Gastrocnemius medialis (tissue), 4 donors: ENCODE results near the gene B4GALT5. TPM values are rescaled to one million over a fixed set of nuclear protein-coding genes. Genes with fewer than 3 reads are reported as not detected.
"Not testable (repeated sequence)": the region's sequence is repeated elsewhere in the genome, so short reads cannot be mapped to it uniquely, and the experiment has no call there.

Experiments used
- ATAC-seq, 2 donors: fragments of 150-250 bp; one replicate each; pipeline ENCODE4 v1.9.1; 2016
- DNase-seq, 2 donors: peaks; one replicate each; pipeline ENCODE4 v3.0.0-alpha.2; 2019
- H3K27ac ChIP-seq, 4 donors: fragments of 200-600 bp; sonication (generic); 1 replicate in 1 of 4; 2 replicates in 3 of 4; pipeline ENCODE4 v1.5.1; 2016 to 2018; ENCODE audit warnings: mild to moderate bottlenecking in 2 of 4, moderate library complexity in 1 of 4
- H3K27me3 ChIP-seq, 3 donors: fragments of 200-600 bp; sonication (generic) in 2 of 3; 1 replicate in 1 of 3; 2 replicates in 2 of 3; pipeline versions ENCODE4 v1.5.1 to v1.6.0; 2016 to 2019; ENCODE audit warnings: mild to moderate bottlenecking in 1 of 3, moderate library complexity in 1 of 3
- H3K36me3 ChIP-seq, 2 donors: fragments of 200-600 bp; sonication (generic) in 1 of 2; one replicate each; pipeline ENCODE4 v1.5.1; 2017 to 2018
- H3K4me1 ChIP-seq, 2 donors: fragments of 200-600 bp; sonication (generic) in 1 of 2; one replicate each; pipeline ENCODE4 v1.5.1; 2016 to 2017; ENCODE audit warnings: mild to moderate bottlenecking in 2 of 2
- H3K4me3 ChIP-seq, 4 donors: fragments of 200-600 bp; sonication (generic) in 3 of 4; 1 replicate in 1 of 4; 2 replicates in 3 of 4; pipeline ENCODE4 v1.5.1; 2016 to 2019; ENCODE audit warnings: mild to moderate bottlenecking in 2 of 4
- H3K9me3 ChIP-seq, 3 donors: fragments of 200-600 bp; sonication (generic) in 2 of 3; 1 replicate in 1 of 3; 2 replicates in 2 of 3; pipeline ENCODE4 v1.5.1; 2016 to 2019
- POLR2A ChIP-seq, 2 donors: fragments of 450-650 bp; IDR thresholded peaks; one replicate each; pipeline ENCODE4 v1.6.1; 2017; ENCODE audit warnings: antibody characterized with exemption in 2 of 2, mild to moderate bottlenecking in 2 of 2, moderate library complexity in 2 of 2
- in situ Hi-C, 4 donors: fragments of 200-750 bp; cut with MboI; loops; one replicate each; pipeline versions ENCODE4 v1.15.0 to v1.8.0; 2017; ENCODE audit warnings: low sequenced_read_pairs in 4 of 4
- intact Hi-C: fragments of 100-400 bp; cut with DNase I; formaldehyde crosslinking; loops from one replicate; pipeline ENCODE4 v1.15.1; 2023; ENCODE audit warnings: low total_unique reads
- total RNA-seq, 4 donors: library from RNA; depleted of rRNA; stranded (reverse); fragments of >200 nt; gene quantifications; one replicate each; pipeline versions ENCODE4 v1.1.0 to v1.2.3, GENCODE V29; 2016
- TF ChIP-seq, protein P1 (sequence below), 5 experiments: fragments of 450-650 bp in 3 of 5; fragments of 200-600 bp in 2 of 5; sonication (generic) in 2 of 5; IDR thresholded peaks in 4 of 5; conservative IDR thresholded peaks in 1 of 5; 1 replicate in 4 of 5; 2 replicates in 1 of 5; pipeline ENCODE4 v1.5.1; 2016 to 2019; ENCODE audit warnings: antibody characterized with exemption in 5 of 5, mild to moderate bottlenecking in 3 of 5, moderate library complexity in 3 of 5

Gene B4GALT5
- total RNA-seq, 4 donors from 2014 or later: 27.6 to 75.2 (median 56.4) TPM

DNA sequence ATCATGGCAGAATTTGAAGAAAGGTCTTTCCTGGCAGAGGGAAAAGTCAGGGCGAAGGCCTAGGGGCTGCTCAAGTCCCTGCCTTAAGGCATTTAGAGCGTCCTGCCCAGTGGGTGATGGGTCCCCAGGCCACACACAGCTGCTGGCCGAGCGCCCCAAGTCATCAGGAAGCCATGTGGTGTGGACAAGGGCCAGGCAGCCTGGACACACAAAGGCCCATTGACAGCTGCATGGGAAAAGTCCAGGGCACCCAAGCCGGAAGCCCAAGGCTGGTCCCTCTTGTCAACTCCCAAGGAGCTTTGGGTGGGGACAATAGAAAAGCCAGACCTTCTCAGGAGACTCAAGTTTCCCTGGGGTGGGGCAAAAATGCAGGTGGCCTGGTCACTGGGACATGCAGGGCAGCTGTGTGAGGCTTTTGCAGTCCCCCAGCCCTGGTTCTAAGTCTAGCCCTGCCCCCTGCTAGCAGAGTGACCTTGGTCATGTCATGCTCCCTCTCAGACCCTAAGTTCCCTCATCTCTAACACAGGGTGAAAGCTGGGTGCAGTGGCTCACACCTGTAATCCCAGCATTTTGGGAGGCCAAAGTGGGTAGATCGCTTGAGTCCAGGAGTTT, 101.4 kb downstream of the B4GALT5 start:
- H3K9me3 ChIP-seq: no peaks in the 10 kb centered on the region
- ATAC-seq (peak; percentile 5 to 7), DNase-seq (peak; percentile 62 to 70)
- TF ChIP-seq POLR2A (IDR thresholded peaks at IDR 0.05): no peak
- TF ChIP-seq, protein P1, sequence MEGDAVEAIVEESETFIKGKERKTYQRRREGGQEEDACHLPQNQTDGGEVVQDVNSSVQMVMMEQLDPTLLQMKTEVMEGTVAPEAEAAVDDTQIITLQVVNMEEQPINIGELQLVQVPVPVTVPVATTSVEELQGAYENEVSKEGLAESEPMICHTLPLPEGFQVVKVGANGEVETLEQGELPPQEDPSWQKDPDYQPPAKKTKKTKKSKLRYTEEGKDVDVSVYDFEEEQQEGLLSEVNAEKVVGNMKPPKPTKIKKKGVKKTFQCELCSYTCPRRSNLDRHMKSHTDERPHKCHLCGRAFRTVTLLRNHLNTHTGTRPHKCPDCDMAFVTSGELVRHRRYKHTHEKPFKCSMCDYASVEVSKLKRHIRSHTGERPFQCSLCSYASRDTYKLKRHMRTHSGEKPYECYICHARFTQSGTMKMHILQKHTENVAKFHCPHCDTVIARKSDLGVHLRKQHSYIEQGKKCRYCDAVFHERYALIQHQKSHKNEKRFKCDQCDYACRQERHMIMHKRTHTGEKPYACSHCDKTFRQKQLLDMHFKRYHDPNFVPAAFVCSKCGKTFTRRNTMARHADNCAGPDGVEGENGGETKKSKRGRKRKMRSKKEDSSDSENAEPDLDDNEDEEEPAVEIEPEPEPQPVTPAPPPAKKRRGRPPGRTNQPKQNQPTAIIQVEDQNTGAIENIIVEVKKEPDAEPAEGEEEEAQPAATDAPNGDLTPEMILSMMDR (IDR thresholded peaks at IDR 0.05 in 4 of 5, conservative IDR thresholded peaks at IDR 0.05 in 1 of 5): no peak
- H3K27me3 ChIP-seq: no peaks in the 10 kb centered on the region
- H3K27ac ChIP-seq: peak overlapping the region; percentile 75 to 92 (median 86)
- in situ Hi-C loops: loop anchor here (5.0 to 10.0 kb wide), 3 partner anchors 230 to 235 kb away; no protein-coding TSS in a partner anchor
- H3K4me3 ChIP-seq: no peak overlapping the region
- no peaks in the 10 kb centered on the region for H3K36me3 ChIP-seq
- H3K4me1 ChIP-seq: peaks cover 10 to 14% of the 10 kb centered on the region in 2 donors
- intact Hi-C loops: loop anchor here (5.0 to 10.0 kb wide), 2 partner anchors 153 to 210 kb away; no protein-coding TSS in a partner anchor

DNA sequence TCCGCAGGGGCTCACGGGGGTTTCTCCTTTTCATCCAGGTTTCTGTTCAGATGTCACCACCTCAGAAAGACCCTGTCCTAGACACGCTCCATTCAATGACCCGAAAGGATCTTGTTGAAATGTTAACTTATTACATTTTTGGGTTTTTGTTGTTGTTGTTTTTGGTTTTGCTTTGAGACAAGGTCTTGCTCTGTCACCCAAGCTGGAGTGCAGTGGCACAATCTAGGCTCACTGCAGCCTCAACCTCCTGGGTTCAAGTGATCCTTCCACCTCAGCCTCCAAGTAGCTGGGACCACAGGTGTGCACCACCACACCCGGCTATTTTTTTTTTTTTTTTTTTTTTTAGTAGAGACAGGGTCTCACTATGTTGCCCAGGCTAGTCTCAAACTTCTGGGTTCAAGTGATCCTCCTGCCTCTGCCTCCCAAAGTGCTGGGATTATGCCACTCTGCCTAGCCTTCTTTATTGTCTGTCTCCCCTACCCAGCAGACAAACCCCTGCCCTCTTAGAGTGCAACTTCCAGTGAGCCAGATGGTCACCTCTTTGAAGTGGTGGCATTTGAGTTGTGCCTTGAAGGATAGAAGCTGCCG, 102.0 kb downstream of the B4GALT5 start:
- H3K4me1 ChIP-seq: peaks cover 10 to 14% of the 10 kb centered on the region in 2 donors
- not testable (repeated sequence) for H3K9me3 ChIP-seq, H3K27me3 ChIP-seq, DNase-seq, H3K36me3 ChIP-seq
- H3K4me3 ChIP-seq: peak overlapping the region in 3 of 4 donors; percentile 30 to 40 (median 37)
- peak overlapping the region; percentile 75 to 92 (median 86) for H3K27ac ChIP-seq
- in situ Hi-C loops: loop anchor here (5.0 to 10.0 kb wide), 3 partner anchors 231 to 236 kb away; no protein-coding TSS in a partner anchor
- peak in 1 of 2 donors; percentile 0 for ATAC-seq
- intact Hi-C loops: loop anchor here (1.0 to 10.0 kb wide), 5 partner anchors 153 to 317 kb away; no protein-coding TSS in a partner anchor

DNA sequence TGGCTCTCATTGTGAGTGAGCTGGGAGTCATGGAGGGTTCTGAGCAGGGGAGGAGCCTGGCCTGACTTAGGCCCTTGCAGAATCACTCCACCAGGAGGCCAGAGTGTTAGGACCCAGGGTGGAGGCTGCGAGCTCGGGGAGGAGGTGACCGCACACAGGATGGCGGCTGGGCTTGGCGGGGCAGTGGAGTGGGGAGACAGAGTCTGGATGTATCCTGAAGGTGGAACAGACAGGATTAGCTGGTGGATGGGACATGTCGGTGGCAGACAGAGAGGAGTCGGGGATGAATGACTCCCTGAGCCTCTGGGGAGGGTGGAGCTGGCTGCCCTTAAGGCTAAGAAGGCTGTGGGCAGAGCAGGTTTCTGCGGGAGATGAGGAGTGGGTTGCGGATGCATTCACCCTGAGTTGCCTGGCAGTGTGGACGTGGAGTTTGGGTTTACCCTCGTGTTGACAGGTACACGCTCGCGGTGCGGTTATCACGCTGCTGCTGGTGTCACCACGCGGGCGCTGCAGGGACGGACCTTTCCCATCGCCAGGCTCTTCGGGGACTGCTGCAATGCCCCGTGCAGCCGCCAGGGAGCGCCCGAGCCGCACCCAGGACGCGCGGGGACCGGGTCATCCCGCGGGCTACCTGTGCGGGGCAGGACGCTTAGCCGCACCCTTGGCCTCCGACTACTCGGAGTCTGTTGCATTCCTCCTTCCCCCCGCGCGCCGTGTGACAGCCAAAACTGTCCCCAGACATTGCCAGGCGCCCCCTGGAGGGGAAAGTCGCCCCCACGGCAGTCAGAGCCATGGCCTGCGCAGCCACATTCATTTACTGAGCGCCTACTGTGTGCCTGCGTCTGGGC, 102.8 kb downstream of the B4GALT5 start:
- Histone ChIP-seq H3K36me3 (no peaks in the 10 kb centered on the region), H3K9me3 (no peaks in the 10 kb centered on the region), H3K4me1 (peaks cover 10 to 14% of the 10 kb centered on the region in 2 donors), H3K27me3 (no peaks in the 10 kb centered on the region), H3K4me3 (peak overlapping the region in 3 of 4 donors; percentile 30 to 40 (median 37)), H3K27ac (peak overlapping the region; percentile 75 to 92 (median 86))
- in situ Hi-C loops: loop anchor here (5.0 to 10.0 kb wide), 3 partner anchors 231 to 236 kb away; no protein-coding TSS in a partner anchor
- intact Hi-C loops: loop anchor here (1.0 to 10.0 kb wide), 5 partner anchors 154 to 318 kb away; no protein-coding TSS in a partner anchor
- ATAC-seq: peak; percentile 31 to 51
- TF ChIP-seq, protein P1 (IDR thresholded peaks at IDR 0.05 in 4 of 5, conservative IDR thresholded peaks at IDR 0.05 in 1 of 5): peak; percentile 100
- TF ChIP-seq POLR2A (IDR thresholded peaks at IDR 0.05): no peak
- peak; percentile 58 to 82 for DNase-seq

DNA sequence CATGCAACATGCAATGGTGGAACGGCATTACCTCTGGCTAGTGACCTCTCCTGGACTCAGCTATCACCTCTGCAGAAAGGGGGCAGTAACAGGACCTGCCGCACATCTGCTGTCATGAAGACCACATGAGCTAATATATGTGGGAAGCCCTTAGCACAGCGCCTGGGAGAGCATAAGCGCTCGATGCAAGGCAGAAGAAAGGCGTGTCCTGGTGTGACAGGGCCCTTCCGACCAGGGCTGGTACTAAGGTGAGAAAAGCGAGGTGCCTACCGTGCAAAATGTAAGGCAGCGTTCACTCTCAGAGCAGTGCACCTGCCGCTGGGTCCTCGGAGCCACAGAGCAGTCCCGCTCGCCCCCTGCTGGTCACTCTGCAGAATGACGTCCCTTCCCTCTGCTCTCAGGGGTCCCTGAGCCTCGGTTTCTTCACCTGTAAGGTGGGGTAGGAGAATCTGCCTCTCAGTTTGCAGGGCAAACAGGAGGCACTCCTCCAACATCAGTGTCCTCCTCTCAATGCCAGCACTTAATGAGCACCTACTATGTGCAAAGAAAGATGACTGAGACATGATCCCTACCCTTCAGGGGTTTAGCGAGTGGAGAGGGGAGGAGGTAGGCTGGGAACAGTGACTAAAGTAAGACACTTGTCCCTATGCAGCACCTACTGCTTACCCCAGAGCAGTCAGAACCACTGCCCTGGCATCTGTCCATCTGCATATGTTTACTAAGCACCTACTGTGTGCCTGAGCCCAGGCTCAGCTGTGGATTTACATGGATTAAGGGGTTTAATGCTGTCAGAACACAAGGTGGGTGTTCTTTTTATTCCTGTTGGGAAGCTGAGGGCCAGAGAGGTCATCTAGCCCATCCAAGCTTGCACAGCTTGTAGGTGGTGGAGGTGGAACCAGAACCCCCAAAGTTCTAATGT, 104.7 kb downstream of the B4GALT5 start:
- in situ Hi-C loops (loop anchor here (5.0 to 10.0 kb wide), 4 partner anchors 67 to 316 kb away; no protein-coding TSS in a partner anchor), intact Hi-C loops (loop anchor here (1.0 to 2.0 kb wide), 2 partner anchors 68 to 276 kb away; no protein-coding TSS in a partner anchor)
- H3K27ac ChIP-seq: no peak overlapping the region
- no peaks in the 10 kb centered on the region for H3K36me3 ChIP-seq
- peak; percentile 16 to 37 for ATAC-seq
- DNase-seq: peak in 1 of 2 donors; percentile 51
- TF ChIP-seq, protein P1 (IDR thresholded peaks at IDR 0.05 in 4 of 5, conservative IDR thresholded peaks at IDR 0.05 in 1 of 5): peak; percentile 93 to 97 (median 95)
- no peak for TF ChIP-seq POLR2A (IDR thresholded peaks at IDR 0.05)
- H3K9me3 ChIP-seq: no peaks in the 10 kb centered on the region
- no peak overlapping the region for H3K4me3 ChIP-seq
- H3K27me3 ChIP-seq: no peaks in the 10 kb centered on the region
- H3K4me1 ChIP-seq: peaks cover 10 to 21% of the 10 kb centered on the region in 2 donors
